ENCODE measurements around the gene SCTR.

SCTR gene

DNA sequence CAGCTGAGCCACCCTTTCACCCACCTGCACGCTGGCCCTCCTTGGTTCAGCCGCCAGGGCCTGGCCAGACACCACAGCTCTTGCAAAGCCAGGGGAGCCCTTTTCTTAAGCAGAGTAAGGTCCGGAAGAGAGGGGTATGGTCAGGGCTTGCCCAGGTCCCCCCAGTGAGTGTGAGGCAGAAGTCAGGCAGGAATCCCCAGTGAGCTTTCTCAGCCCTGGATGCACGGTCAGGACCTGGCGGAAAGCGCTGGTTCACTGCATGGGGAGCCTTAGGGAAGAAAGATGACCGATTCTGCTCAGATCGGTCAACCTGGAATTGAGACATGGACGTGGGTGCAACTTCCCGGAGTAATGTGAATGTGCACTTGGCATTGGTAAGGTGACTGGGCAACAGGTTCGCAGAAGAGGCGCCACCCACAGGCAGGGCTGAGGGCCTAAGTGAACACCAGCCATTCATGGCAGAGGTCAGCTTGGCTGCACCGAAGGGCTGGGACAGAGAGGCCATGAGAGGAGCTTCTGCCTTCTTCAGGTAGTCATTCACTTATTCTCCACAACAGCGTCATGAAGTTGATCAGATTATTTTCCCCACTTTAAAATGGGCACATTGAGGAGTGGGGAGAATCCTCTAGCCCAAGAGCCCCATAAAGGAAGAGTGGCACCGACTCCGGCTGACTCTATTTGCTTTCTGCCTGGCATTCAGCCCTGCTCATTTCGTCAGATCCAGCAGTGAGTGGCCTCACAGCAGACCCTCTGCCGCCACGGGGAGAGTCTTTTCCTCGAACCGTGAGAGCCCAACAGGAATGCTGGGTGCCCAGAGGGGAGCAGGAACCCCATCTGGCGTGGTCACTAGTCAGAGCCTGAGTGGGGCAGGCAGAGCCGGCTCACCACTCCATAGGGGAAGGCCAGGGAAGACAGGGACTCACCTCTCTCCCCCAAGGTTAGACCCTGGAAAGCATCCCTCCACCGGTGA, 35.8 kb downstream of the SCTR start:
- no peak for DNase-seq (ENCODE audit: low read depth, low spot score)

- no peak for DNase-seq (ENCODE audit: low read depth, low spot score)
These were observed 36.6 kb downstream of the SCTR start for GRCh38 chr2:119487434-119488244.

DNA sequence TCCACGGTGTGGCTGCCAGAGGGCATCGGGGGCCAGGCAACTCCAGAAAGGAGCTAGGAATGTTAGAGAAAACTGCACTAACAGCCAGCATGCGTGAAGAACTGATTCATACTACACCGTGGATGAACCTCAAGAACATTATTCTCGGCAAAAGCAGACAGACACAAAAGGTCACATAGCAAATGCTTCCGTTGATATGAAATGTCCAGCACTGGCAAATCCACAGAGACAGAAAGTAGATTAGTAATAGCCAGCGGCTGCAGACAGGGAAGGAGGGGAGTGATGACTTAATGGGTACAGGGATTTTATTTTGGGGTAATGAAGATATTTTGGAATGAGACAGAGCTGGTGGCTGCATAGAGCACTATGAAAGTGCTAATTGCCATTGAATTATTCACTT, 37.4 kb downstream of the SCTR start:
- DNase-seq (ENCODE audit: low read depth, low spot score): no peak

DNA sequence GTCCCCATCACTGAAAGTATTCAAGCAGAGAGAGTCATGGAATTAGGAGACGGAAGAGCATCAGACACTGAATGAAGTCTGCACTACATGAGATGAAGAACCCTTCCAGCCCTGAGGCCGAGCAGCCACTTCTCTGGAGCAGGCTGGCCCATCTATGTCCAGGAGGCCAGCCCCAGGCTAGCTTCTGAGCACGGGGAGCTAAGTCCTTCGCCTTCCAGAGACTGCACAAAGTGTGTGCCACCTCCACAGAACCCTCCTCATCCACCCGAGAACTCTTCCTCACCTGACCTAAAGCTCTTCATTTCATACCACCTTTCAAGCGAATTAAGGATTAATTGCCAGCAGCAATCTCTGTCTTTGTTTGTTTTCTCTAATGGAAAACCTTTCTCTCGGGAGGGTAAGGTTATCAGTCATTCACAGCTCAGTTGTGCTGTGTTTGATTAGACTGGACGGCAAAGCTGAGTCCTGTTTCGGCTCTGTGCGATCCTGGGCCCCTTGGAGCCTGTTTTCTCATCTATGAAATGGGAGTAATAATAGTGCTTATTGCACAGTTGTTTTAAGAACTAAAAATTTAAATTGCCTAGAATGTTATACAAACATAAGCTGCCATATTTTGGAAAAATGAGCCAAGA, 38.0 kb downstream of the SCTR start:
- no peak for DNase-seq (ENCODE audit: low read depth, low spot score)

GRCh38 chr2:119485336-119486110, 38.8 kb downstream of the SCTR start:
- DNase-seq (ENCODE audit: low read depth, low spot score): no peak

GRCh38 chr2:119484834-119485233, 39.4 kb downstream of the SCTR start:
- no peak for DNase-seq (ENCODE audit: low read depth, low spot score)

DNA sequence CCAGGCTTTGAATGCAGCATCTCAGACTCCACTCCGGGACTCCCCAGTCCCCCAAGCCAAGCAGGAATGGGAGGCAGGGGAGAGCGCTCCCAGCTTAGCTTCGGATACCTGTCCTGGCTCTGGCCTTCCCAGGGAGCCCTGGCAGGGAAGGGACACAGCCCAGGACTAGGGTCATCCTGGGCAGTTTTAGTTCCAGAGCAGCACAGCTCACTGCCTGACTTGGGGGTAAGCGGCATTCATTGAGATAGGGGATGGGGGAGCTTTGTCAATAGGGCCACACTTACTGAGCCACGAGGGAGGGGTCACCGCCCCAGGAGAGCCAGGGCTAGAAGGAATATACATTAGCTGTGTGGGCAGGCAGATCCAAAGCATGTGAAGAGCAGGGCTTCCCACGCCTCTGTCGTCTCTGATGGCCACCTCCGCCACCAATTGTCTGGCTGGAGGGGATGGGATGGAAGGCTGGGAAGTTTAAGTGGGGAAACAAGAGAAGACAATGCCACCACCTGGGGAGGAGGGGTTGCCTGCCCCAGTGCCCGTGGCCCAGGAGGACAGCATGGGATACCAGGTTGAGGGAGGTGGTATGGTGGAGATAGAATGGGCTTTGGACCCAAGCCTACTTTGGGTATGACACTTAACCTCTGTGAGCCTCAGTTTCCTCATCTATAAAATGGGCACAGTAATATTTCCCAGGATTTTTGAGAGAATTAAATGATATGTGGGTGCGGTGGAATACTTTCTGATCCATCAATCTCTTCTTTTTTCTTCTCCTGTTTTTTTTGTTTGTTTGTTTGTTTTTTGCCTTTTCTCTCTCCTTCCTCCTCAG, 40.2 kb downstream of the SCTR start:
- no peak for DNase-seq (ENCODE audit: low read depth, low spot score)

DNA sequence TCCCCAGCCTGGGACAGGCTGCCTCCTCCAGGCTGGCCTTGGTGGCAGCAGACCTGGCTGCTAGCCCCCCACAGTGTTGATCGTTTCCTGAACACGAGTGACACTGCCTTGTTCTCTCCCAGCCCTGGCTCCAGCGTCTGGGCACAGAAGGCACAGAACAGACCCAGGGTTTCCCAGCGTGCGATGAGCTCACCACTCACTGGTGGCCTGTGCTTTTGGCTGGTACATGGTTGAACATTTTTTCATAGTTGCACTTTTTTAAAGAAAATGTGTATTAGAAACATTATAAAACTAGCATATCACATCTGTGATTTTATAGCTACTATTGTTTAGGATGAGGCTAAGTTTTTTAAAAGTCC, 40.9 kb downstream of the SCTR start:
- DNase-seq (ENCODE audit: low read depth, low spot score): no peak

DNA sequence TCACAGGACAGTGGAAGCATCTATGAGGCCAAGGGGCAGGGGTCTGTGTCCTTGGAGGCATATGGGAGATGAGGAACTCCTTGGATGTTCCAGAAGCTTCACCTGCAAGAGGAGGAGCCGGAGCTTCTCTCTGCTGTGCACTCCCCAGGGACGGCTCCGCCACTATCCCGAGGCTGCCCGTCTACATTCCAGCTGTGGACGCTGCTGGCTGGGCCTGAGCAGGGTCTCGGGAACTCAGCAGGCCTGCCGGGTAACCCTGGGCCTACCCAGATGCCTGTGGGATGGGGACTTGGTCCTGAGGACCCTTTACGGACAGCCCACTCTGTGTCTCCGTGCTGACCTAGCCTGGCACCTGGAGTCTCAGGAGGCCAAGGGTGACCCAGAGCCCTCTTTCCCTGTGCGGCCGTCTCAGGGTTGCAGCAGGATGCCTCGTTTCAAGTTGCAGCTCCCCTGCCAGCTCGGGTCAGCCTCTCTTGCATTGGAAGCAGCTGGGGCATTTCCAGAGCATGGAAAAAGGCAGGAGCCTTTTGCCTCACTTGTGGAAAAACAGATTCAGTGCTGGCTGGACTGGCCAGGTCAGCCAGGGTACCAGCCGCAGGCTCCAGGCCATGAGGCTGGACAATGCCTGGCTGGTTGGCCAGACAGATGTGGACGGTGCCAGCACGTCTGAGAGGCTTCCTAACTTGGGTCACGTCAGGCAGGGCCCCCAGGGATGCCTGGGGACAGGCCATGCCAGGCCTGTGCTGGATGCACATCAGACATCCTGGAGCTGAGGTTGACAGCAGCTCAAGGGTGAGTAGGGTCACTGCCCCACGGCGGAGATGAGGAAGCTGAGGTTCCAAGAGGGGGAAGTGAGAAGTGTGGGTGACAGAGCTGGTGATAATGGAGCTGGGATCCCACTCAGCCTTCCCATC, 41.5 kb downstream of the SCTR start:
- no peak for DNase-seq (ENCODE audit: low read depth, low spot score)

- no peak for DNase-seq (ENCODE audit: low read depth, low spot score)
These were observed 42.5 kb downstream of the SCTR start for GRCh38 chr2:119481501-119482455.

DNA sequence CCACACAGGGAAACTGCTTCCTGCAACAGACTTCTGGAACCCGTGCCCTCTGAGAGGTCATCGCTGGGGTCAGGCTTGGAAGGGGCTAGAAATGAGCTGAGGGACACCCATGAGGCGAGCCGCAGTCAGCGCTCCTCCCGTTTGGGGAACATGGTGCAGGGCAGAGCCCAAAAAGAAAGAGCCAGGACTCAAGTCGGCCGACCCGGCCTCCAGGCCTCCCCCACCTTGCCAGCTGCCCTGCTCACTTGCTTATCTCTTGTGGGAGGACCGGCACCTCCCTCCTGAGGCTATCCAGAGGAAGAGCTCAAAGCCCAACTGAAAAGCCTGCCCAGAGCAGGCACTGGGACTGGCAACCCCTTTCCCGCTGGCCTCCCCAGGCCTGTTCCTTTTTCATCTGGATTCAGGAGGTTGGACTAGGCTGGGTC, 43.6 kb downstream of the SCTR start:
- DNase-seq (ENCODE audit: low read depth, low spot score): no peak

DNA sequence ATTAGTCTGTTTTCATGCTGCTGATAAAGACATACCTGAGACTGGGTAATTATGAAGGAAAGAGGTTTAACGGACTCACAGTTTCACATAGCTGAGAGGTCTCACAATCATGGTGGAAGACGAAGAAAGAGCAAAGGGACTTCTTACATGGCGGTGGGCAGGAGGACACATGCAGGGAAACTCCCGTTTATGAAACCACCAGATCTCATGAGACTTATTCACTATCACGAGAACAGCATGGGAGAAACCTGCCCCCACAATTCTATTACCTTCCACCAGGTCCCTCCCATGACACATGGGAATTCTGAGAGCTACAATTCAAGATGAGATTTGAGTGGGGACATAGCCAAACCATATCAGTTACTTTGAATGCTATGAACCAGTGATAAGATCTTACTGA, 44.1 kb downstream of the SCTR start:
- DNase-seq (ENCODE audit: low read depth, low spot score): no peak

GRCh38 chr2:119478978-119479295, 45.3 kb downstream of the SCTR start:
- DNase-seq (ENCODE audit: low read depth, low spot score): no peak

GRCh38 chr2:119478188-119478977, 45.9 kb downstream of the SCTR start:
- DNase-seq (ENCODE audit: low read depth, low spot score): no peak

DNA sequence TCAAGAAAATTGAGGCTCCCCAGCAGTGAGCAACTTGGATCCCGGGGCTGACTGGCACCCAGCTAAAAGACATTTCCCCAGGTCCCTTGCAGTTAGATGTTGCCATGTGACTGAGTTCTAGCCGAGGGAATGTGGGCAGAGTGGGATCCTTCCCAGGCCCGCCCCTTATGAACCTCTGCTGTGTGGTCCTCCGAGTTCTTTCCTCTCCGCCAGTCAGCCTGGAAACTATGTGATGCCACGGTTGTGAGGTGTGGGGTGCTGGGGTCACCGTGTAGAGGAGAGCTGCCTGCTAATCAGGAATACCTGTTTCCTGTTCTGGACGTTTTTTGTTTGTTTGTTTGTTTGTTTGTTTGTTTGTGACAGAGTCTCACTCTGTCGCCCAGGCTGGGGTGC, 47.2 kb downstream of the SCTR start:
- no peak for DNase-seq (ENCODE audit: low read depth, low spot score)

DNA sequence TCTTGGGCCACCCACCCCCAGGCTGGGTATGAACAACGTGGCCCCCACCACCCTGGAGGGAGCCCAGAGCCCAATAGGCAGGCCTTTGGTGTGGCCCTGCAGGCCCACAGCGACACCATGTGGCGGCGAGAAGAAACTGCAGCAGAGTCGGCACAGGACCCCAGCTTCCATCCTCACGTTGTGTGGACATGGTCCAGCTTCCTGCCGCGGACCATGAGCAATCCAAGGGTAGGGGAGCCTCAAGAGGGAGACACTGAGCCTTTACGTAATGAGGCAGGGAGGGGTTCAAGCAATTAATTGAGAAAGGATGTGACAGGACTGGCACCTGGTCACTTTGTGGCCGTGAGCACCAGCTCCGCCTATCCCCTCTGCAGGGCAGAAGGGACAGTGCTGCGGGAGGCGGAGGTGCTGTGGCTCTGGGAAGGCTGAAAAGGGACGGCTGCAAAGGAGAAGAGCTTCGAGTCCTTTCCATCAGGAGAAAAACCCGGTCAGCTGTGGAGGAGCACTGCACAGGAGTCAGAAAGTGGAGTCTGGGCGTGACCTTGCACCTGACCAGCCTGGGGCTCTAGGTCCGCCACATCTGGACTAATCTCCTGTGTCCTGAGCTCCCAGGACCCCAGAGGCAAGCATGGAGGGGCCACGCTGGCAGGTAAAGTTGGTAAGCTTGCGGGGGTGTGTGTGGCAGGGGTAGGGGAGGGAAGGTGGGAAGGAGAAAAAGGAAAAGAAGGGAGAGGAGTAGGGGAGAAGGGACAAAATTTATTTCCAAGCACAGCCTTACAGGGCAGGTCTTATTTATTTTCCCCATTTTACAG, 47.8 kb downstream of the SCTR start:
- no peak for DNase-seq (ENCODE audit: low read depth, low spot score)

GRCh38 chr2:119475857-119476244, 48.4 kb downstream of the SCTR start:
- DNase-seq (ENCODE audit: low read depth, low spot score): no peak

All from activated CD4-positive, CD25-positive, alpha-beta regulatory T cell treated with anti-CD3 and anti-CD28 coated beads, Interleukin-2, amount 50 U/mL, for 16 hours (primary cell).